T-helper 2 cell treated with Interferon-gamma antibody and Interleukin-4, amounts not matched to agents 100 ng/mL and 5 ng/mL, for 36 hours (primary cell): ENCODE data around the gene RAB27A. TPM values are rescaled to one million over a fixed set of nuclear protein-coding genes. Genes with fewer than 3 reads are reported as not detected.
"Not testable (repeated sequence)": the region's sequence is repeated elsewhere in the genome, so short reads cannot be mapped to it uniquely, and the experiment has no call there.

Experiments used
- intact Hi-C: fragments of 100-400 bp; cut with micrococcal nuclease; formaldehyde crosslinking; loops from one replicate; pipeline ENCODE4 v1.15.1; 2023
- total RNA-seq: library from RNA; stranded (reverse); gene quantifications from 2 replicates; pipeline ENCODE4 v1.2.3, GENCODE V29; 2022

The RAB27A gene
- total RNA-seq, 1 donor from 2014 or later: 64.4 TPM

DNA sequence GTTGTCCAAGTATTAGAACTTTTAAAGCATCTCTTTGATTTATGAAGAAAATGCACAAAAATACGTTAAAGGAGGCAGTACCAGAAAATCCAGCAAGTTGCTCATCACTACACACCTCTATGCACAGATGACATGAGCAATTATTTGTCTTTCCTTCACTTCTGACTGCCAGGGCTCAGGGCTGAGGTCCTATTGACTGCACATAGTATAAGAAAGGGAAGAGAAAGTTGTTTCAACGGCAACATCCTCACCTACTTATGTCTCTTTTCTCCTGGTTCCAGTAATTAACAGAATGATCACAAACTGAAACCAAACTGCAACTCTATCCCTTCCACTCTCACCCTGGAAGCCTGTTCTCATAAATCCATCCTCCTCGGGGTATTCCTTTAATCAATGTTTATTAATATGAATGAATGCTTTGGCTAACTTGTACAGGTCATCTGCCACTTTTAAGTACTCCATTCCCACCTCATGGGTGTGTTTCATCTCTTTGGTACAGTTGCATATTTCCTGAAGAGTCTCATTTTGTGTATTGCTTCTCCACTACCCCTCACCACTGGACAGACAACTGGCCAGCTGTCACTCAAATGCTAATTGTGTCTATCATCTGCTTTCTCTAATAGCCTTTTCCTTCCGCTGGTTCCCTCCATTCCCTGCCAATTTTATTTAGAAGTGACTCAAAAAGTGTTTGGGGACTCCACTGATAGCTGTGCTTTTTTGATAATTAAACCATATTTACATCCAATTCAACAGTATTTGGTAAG, 34.5 kb downstream of the RAB27A start:
- intact Hi-C loops: loop anchor here (1.0 to 5.0 kb wide), 4 partner anchors 12 to 33 kb away; no protein-coding TSS in a partner anchor

- intact Hi-C loops: no loop called here
Measured at GRCh38 chr15:55253580-55253979, 36.0 kb downstream of the RAB27A start.

DNA sequence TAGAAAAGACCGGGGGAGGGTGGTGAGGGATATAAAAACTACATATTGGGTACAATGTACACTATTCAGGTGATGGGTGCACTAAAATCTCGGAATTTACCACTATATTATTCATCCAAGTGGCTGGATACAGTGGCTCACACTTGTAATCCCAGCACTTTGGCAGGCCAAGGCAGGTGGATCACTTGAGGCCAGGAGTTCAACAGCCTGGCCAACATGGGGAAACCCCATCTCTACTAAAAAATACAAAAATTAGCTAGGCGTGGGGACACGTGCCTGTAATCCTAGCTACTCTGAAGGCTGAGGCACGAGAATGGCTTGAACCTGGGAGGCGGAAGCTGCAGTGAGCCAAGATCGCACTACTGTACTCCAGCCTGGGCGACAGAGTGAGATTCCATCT, 37.4 kb downstream of the RAB27A start:
- intact Hi-C loops: not testable (repeated sequence)

GRCh38 chr15:55250941-55251340, 38.7 kb downstream of the RAB27A start:
- intact Hi-C loops: no loop called here

GRCh38 chr15:55250392-55250791, 39.2 kb downstream of the RAB27A start:
- intact Hi-C loops: no loop called here

DNA sequence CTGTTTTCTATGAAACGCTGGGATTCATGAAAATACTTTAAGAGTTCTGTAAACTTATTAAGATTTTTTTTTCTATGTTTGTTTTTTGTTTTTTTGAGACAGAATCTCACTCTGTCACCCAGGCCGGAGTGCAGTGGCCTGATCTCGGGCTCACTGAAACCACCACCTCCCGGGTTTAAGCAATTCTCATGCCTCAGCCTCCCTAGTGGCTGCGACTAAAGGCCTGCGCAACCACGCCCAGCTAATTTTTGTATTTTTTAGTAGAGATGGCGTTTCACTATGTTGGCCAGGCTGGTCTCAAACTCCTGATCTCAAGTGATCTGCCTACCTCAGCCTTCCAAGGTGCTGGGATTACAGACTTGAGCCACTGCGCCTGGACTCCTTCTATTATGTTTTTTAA, 39.7 kb downstream of the RAB27A start:
- intact Hi-C loops: not testable (repeated sequence)

- intact Hi-C loops: no loop called here
Measured at GRCh38 chr15:55248895-55249294, 40.7 kb downstream of the RAB27A start.

- intact Hi-C loops: no loop called here
Measured at GRCh38 chr15:55247766-55248427, 41.7 kb downstream of the RAB27A start.

DNA sequence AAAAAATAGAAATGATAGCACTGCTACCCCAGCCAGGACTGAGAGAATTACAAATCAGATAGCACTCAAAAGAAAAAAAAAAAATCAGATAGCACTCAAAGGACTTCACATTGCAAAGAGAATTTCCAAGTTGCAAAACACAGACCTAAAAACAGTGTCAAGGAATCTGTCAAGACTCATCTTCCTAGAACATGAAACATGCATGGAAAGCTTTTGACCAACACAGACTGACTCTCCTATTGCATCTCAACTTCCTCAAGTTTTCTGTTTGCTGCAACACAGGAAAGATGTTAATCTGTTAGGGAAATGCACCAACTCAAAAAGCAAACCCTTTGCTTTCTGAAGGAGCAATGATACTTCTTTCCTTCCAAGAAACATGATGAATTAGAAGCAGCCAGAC, 42.3 kb downstream of the RAB27A start:
- intact Hi-C loops: no loop called here

- intact Hi-C loops: no loop called here
Measured at GRCh38 chr15:55246567-55246966, 43.0 kb downstream of the RAB27A start.

DNA sequence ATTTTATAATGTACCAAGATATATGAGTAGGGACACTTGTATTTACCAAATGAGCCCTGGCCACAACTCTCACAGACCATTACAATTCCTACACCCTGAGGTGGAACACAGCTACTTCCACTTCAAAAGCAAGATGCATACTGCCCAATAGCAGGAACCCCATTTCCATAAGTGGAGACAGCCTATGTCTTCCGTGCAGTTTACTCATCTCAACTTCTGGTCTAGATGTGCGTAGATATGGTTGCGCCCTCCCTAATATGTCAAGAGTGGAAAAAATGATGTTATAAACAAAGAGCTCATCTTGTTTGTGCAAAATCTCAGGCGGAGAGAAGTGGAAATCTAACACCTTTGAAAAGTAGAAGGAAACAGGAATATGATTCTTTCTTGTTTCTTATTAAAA, 44.6 kb downstream of the RAB27A start:
- intact Hi-C loops: no loop called here

DNA sequence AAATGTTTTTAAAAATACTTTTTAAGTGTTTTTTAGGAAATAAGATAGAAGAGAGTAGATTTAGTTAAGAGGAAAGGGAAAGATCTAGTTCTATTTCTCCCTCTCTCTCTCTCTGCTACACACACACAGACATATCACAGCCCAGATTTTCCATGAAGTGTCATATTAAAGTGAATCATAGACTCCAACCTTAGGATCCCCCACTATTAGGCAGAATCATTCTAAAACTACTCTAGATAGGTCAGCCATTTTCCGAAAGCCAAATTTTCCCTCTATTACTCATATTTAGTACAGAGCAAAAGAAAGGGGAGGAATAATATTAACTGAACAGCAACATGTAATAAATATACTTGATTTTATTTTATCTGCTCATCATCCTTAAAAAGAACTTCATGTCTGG, 47.7 kb downstream of the RAB27A start:
- intact Hi-C loops: loop anchor here (2.0 kb wide), 1 partner anchor 13 kb away; no protein-coding TSS in a partner anchor

GRCh38 chr15:55241186-55241585, 48.4 kb downstream of the RAB27A start:
- intact Hi-C loops: loop anchor here (2.0 kb wide), 1 partner anchor 14 kb away; no protein-coding TSS in a partner anchor

DNA sequence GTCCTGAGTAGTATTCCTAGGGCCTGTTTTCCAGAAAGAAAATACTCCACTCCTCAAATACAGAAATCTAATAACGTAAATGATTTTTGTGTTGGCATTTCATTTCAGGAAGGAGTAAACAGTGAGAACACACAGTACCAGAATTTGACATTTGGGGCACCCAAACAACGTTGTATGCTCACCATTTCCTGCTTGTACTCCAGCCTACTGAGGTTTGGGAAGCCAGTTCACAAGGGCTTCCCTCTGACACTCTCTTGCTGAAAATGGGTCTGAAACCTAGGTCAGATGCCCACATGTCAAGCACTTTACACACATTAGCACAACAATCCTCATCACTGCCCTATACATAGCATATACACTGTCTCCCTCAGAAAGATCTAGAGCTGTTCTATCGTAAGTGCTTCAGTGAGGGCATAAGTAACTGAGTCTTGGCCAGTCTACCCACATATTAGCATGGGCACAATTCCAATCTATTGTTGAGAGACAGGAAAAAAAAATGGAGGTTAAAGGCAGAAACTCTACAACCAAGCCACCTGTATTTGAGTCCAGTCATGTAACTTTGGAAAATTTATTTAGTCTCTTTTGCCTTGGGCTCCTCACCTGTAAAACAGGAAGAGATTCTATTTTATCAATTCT, 49.4 kb downstream of the RAB27A start:
- intact Hi-C loops: loop anchor here (2.0 kb wide), 1 partner anchor 15 kb away; no protein-coding TSS in a partner anchor

- intact Hi-C loops: loop anchor here (2.0 kb wide), 1 partner anchor 15 kb away; no protein-coding TSS in a partner anchor
Measured at GRCh38 chr15:55239440-55240124, 50.0 kb downstream of the RAB27A start.

GRCh38 chr15:55238877-55239276, 50.7 kb downstream of the RAB27A start:
- intact Hi-C loops: no loop called here

DNA sequence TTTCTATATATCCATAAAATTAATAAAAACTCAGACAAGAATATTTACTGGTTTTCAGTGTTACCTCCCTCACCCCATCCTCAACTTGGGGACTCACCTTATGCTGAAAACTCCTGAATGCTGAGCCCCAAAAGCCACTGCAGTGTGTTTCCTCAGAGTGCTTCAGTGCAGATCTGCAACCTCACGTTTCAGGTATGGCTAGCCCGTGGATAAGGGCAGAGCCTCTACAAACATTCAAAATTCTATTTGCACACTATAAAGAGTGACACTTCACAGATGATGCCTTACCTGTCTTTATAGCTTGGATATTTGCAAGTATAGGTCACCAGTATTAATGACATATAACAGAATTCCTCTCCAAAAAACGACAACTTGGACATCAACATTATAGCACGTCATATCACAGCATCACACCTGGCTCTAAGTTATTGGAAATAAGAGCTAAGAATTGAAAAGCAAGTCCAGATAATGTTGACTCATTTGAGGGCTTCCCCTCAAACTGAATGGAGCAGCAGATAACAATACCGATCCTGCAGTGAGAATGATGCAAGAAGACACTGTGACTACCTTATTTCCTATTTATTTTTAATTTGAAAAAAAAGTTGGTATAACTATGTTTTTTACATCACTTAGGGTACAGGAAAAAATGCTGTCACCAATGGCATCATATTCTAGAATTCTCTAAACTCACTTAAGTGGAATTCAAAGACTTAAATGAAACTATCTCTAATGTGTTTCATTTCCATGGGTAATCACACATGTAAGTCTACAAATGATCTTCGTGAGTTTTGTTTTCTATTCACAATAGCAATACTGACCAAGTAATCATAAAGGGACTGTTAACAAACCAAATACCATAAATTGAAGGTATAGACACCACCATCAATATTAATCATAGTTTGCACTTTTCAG, 52.1 kb downstream of the RAB27A start:
- intact Hi-C loops: no loop called here

DNA sequence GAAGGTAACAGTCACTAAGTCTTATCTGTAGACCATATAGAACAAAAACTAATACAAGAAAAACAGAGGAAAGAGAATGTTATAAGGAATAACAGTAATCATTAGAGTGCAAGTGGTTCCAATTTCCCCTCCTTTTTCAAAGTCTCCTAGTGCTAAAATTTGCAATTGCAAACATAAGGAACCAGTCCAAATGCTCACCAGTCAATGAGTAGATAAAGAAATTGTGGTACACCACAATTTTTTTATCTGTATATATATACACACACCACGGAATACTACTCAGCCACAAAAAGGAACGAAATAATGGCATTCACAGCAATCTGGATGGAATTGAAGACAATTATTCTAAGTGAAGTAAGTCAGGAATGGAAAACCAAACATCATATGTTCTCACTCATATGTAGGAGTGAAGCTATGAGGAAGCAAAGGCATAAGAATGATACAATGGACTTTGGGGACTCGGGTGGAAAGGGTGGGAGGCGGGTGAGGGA, 54.0 kb downstream of the RAB27A start:
- intact Hi-C loops: no loop called here

GRCh38 chr15:55234800-55235104, 54.9 kb downstream of the RAB27A start:
- intact Hi-C loops: no loop called here

- intact Hi-C loops: no loop called here
Measured at GRCh38 chr15:55234104-55234799, 55.4 kb downstream of the RAB27A start.
